Measurements from ENCODE around the gene KLC3.
A peak's percentile ranks its signal among the peaks of the same experiment; 100 is the strongest.

KLC3 gene

DNA sequence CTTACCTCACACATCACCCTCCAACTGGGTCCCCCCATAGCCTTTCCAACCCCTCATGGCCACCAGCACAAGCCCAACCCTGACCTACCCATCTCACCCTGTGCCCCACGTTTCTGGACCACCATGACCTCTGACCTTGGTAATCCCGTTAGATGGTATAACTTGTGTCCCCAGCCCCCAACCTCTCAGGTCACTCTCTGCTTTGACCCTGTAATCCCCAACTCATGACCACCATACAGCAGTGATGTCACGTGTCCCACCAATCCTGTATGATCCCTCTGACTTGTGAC, 8.5 kb downstream of the KLC3 start:
- no peak for DNase-seq (ENCODE audit: low spot score)

DNA sequence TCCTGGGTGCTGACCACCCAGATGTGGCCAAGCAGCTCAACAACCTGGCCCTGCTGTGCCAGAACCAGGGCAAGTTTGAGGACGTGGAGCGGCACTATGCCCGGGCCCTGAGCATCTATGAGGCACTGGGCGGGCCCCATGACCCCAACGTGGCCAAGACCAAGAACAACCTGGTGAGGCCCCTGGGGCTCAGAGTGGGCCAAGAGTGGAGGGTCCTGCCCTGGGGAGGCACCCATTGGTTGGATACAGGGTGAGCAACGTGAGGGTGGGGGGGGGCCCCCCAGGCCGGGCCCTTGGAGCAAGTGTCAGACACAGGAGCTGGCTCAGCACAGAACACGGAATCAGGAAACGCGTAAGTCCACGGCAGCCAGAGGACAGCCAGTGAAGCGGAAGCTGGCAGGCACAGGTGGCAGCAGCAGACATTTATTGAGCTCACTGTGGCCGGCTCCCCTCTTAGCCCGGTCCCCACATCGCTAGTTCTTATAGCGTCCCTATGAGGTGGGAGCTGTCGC, 8.9 kb downstream of the KLC3 start:
- DNase-seq (ENCODE audit: low spot score), result no peak

DNA sequence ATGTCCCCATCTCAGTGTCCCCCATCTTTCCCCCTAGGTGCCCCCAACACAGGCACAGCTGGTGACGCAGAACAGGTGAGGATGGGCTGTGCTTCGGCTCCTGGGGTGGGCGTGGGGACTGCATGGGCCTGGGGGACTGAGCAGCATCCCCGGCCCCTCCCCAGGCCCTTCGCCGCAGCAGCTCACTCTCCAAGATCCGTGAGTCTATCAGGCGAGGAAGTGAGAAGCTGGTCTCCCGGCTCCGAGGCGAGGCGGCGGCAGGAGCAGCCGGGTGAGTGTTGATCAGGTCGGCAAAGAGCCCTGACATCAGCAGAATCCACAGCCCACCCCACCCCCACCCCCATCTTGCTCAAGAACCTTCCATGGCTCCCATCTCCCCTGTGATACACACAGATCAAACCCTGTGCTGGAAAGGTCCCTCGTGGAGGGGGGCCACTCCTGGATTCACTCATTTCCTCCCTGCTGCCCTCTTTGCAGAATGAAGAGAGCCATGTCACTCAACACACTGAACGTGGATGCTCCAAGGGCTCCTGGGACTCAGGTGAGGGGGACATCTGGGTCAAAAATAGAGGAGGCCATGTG, 10.0 kb downstream of the KLC3 start:
- no peak for DNase-seq (ENCODE audit: low spot score)

DNA sequence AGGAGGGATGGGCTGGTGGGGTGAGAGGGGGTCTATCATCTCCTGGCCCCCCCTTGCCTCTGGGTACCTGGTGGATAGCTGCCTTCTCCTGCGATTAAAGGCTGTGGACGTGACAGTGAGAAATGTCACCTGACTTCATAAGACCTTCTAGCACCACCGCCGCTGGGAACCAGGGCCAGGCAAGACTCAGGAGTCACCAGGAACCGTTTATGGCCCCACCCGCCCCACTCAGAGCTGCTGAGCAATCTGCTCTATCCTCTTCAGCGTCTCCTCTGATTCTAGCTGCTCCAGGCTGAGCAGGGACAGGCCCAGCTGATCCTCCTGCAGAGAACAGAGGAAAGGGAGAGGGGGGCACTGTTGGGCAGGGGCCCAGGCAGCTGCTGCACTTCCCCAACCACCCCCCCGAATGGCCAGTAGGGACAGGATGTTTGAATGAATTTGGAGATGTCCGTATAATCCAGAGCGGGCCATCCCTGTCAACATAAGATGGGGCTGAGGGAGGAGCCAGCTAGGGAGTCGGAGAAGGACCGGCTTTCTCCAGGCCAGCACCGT, 10.9 kb downstream of the KLC3 start:
- DNase-seq (ENCODE audit: low spot score), result no peak

GRCh38 chr19:45352062-45352461, 11.5 kb downstream of the KLC3 start:
- no peak for DNase-seq (ENCODE audit: low spot score)

DNA sequence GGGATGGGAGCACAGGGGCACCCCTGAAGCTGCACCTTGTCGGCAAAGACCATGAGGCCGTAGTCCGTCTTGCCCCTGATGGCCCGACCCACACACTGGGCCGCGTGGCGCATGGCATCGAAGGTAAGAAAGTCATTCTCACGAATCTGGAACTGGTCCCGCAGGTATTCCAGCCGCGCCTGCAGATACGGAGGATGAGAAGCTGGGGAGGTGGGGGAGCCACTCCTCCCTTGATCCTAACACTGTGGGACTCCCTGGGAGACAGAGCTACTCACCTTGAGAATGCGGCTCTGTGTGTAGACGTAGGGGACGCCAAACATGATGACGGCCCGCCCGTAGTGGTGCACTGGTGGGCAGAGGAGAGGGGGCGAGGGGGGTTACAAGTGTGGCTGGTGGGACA, 11.9 kb downstream of the KLC3 start:
- no peak for DNase-seq (ENCODE audit: low spot score)

DNA sequence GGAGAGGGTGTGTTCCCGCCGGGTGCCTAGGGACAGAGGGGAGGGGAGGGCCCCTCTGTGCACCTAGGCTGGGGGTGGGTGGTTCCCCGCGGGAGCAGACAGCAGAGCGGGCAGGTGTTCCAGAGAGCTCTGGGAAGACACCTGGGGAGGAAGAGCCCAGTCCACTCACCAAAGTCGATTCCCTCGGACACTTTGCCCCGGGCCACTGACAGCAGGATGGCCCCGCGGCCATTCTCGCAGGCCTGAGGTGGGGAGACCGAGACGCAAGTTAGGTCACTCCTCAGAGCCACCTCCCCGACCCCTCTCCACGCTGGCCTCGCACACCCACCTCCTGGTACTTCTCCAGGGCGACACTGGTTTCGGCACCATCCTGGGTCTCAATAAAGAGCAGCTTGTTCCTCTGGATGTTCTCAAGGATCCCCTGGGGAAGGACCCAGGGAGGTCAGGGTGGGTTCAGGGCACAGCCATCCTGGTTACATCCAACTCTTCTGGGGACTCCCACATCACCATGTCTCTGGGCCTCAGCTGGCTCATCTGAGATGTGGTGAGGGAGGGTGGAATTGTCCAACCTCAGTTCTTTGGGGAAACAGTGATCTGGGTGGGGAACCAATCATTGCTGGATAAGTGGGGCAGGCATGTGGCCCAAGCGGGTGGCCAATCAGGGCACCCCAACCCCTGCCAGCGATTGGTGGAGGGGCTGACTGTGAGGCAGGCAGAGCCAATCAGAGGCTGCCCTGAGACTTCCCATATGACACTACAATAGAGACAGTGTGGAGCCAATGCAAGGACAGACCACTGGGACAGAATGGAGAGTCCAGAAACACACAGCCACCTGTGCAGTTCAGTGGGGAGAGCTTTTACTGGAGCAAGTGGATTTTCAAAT, 12.6 kb downstream of the KLC3 start:
- no peak for DNase-seq (ENCODE audit: low spot score)

- DNase-seq (ENCODE audit: low spot score), result no peak
These were observed 13.8 kb downstream of the KLC3 start for GRCh38 chr19:45354241-45354842.

GRCh38 chr19:45355402-45355801, 14.9 kb downstream of the KLC3 start:
- no peak for DNase-seq (ENCODE audit: low spot score)

GRCh38 chr19:45355910-45356309, 15.4 kb downstream of the KLC3 start:
- DNase-seq (ENCODE audit: low spot score), result no peak

DNA sequence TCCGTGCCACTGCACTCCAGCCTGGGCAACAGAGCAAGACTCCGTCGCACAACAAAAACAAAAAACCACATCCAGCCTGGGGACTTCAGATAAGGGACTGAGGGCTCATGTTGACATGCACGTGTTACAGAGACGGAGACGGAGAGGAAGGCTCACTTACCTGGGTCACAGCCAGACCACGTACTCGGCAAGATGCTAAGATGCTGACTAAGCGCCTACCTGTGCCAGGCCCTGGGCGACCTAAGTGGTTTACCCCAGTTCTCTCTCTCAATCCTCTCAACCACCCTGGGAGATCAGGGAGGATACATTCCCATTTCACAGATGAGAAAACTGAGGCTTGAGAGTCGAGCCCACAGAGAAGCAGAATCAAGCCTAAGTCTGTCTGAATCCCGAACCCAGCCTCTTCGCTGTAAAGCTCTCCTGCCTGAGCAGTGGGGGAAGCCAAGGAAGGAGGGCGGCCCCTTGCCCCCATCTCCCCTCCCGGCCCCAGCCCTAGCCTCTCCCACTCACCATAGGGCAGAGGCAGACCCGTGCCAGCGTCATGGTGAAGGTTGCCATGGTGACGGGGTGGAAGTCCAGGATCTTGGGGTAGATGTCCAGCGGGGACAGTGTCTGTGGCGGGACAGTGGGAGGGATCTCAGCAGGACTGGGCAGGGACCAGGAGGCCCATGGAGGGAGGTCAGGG, 16.4 kb downstream of the KLC3 start:
- no peak for DNase-seq (ENCODE audit: low spot score)

- DNase-seq (ENCODE audit: low spot score), result no peak
These were observed 16.9 kb downstream of the KLC3 start for GRCh38 chr19:45357445-45357783.

DNA sequence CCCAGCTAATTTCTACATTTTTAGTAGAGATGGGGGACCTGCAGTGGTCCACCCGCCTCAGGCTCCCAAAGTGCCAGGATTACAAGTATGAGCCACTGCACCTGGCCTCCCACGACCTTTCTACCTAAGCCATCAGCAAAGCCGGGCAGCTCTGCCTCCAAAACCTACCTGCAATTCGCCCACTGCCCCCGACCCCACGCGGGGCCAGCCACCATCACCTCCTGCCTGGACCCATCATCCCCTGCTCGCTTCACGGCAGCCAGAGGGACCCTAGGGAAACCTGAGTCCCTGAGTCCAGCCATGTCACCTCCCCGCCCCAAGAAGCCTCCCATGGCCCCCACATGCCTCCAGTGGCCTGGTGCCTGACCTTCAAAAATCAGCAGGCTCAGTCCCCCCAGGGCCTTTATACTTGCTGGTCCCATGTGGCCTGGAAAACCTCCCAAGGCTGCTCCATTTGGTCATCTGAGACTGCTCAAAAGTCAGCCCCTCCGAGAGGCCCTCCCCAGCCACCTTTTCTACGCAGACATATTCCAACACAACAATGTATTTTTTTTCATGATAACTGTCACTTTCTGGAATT, 17.8 kb downstream of the KLC3 start:
- no peak for DNase-seq (ENCODE audit: low spot score)

DNA sequence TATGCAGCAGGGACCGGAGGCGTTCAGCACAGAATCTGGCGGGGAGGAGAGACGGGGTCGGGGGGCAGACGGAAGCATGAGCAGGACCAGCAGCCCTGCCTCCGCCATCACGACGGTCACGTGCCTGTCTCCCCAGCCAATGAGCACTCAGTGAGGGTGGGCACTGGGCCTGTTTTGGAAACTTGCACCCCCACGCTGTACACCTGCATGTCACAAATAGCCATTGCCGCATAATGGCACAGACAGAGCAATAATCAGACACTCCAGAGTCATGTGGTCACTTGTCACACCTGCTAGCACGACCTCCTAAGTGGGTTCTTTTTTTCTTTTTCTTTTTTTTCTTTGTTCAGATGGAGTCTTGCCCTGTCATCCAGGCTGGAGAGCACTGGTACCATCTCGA, 21.1 kb downstream of the KLC3 start:
- no peak for DNase-seq (ENCODE audit: low spot score)

DNA sequence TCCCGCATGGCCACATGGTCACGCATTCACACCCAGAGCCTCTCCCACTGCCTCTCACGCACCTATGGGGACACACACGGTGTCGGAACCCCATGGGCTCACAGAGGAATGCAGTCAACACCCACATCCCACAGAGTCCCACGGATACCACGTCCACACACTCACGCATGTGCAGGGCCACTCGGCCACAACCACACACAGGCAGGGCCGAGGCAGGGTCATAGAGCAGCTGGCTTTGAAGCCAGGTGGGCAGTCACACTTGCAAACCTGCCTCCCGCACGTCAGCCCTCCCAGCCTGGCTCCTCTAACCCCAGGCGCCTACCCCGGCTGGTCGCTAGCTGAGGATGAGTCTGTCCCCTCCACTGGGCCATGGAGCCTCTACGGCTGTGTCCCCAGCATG, 21.7 kb downstream of the KLC3 start:
- no peak for DNase-seq (ENCODE audit: low spot score)

DNA sequence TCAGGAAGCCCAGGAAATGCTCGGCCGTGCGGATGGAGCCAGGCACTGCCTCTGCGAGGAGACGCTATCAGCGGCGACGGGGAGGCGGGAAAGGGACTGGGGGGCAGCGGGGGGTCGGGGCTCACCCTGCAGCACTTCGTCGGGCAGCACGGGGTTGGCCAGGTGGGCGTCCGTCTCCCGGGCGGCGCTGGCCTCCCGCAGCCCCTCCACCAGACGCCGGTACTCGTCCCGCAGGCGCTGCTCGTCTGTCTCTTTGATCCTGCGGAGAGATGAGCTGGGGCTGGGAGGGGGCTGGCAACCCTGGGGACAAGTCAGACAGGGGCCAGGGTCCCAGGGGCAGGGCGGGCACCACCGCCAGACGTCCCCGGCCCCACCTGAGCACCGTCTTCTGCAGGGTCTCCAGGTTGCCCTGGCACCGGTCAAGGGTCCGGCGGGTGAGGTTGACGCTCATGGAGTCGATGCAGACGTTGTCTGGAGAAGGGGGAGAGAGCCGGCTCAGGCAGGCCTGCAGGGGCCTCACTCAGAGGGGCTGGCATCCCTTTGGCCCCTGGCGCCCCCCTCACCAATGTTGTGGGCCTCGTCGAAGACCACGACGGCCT, 23.4 kb downstream of the KLC3 start:
- no peak for DNase-seq (ENCODE audit: low spot score)

DNA sequence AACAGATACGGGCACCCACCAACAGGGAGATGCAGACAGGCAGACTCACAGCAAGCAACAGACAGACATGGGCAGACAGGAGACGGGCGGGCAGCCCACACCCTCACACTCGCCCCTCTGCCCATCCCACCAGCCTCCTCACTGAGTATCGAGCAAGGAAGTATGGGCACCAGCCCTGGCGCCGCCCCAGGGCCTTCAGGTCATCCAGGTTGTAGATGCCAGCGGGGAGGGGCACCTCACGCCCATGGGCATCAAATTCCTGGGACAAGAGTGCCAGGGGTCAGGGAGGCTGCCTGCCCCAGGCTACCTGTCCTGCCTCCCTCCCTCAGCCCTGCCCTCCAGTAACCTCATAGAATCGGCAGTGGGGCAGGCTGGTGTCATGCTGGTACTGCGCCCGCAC, 24.1 kb downstream of the KLC3 start:
- no peak for DNase-seq (ENCODE audit: low spot score)

GRCh38 chr19:45368127-45368526, 27.6 kb downstream of the KLC3 start:
- DNase-seq (ENCODE audit: low spot score), result no peak

GRCh38 chr19:45368737-45369340, 28.3 kb downstream of the KLC3 start:
- DNase-seq (ENCODE audit: low spot score), result peak; percentile 6

- DNase-seq (ENCODE audit: low spot score), result peak; percentile 100
These were observed 30.1 kb downstream of the KLC3 start, which contains the start of gene ERCC2 for GRCh38 chr19:45370410-45371204. Gene ERCC2, minus strand, starts transcription at chr19:45370573. Its CDS starts 33 bp downstream, at chr19:45370540.

Data from AG20443 (cell line).